Coronary artery (tissue), 2 donors: ENCODE measurements around the gene CLCN7.
A peak's percentile ranks its signal among the peaks of the same experiment; 100 is the strongest.

Source experiments
- DNase-seq: peaks from one replicate; pipeline ENCODE4 v3.0.0-alpha.2; 2017; ENCODE audit warnings: low spot score
- H3K27ac ChIP-seq, 2 donors: fragments of 200-600 bp; sonication (generic); one replicate each; pipeline ENCODE4 v1.5.1; 2016 to 2019
- H3K4me3 ChIP-seq: fragments of 200-600 bp; sonication (generic); 2 replicates; pipeline ENCODE4 v1.5.1; 2016; ENCODE audit warnings: mild to moderate bottlenecking, moderate library complexity
- CTCF ChIP-seq: fragments of 200-600 bp; sonication (generic); IDR thresholded peaks from one replicate; pipeline ENCODE4 v1.5.1; 2019; ENCODE audit warnings: antibody characterized with exemption

CLCN7 gene

GRCh38 chr16:1474796-1475551, at the start of gene CLCN7:
Gene CLCN7, minus strand, starts transcription at chr16:1475028. Its CDS starts 54 bp downstream, at chr16:1474974.
- peak; percentile 92 for DNase-seq
- peak within 1 kb of the TSS; percentile 83 to 85 for H3K27ac ChIP-seq
- H3K4me3 ChIP-seq: peak within 1 kb of the TSS; percentile 94
- TF ChIP-seq CTCF: no peak

- DNase-seq: no peak
- H3K27ac ChIP-seq: no peak overlapping the region
- H3K4me3 ChIP-seq: no peak overlapping the region
- no peak for TF ChIP-seq CTCF
Observed at GRCh38 chr16:1524366-1524765, 49.5 kb upstream of the CLCN7 start.

GRCh38 chr16:1523581-1524245, 48.9 kb upstream of the CLCN7 start:
- no peak for TF ChIP-seq CTCF
- DNase-seq: no peak
- Histone ChIP-seq H3K4me3 (no peak overlapping the region), H3K27ac (no peak overlapping the region)

- no peak for TF ChIP-seq CTCF
- Histone ChIP-seq H3K4me3 (no peak overlapping the region), H3K27ac (no peak overlapping the region)
- no peak for DNase-seq
Observed at GRCh38 chr16:1520461-1520860, 45.6 kb upstream of the CLCN7 start.

GRCh38 chr16:1519831-1520230, 45.0 kb upstream of the CLCN7 start:
- TF ChIP-seq CTCF: no peak
- Histone ChIP-seq H3K27ac (no peak overlapping the region), H3K4me3 (no peak overlapping the region)
- DNase-seq: no peak

- no peak for DNase-seq
- H3K27ac ChIP-seq: no peak overlapping the region
- no peak overlapping the region for H3K4me3 ChIP-seq
- TF ChIP-seq CTCF: no peak
Observed at GRCh38 chr16:1518626-1519135, 43.9 kb upstream of the CLCN7 start.
